NT2/D1 (cell line): Measurements from ENCODE around the gene OR2AE1.

Source experiments
- YY1 ChIP-seq: IDR thresholded peaks from 2 replicates; pipeline ENCODE4 v1.6.1; 2011; ENCODE audit not compliant: insufficient read length, insufficient read depth
- ZNF274 ChIP-seq: IDR thresholded peaks from 2 replicates; pipeline ENCODE4 v1.6.1; 2011; ENCODE audit warnings: mild to moderate bottlenecking, low read depth, low read length

GRCh38 chr7:99844328-99844727 lies 32.5 kb downstream of the OR2AE1 start:
- TF ChIP-seq ZNF274 (no peak), YY1 (no peak)
